Measurements from ENCODE around the gene FARP2.

FARP2 gene

DNA sequence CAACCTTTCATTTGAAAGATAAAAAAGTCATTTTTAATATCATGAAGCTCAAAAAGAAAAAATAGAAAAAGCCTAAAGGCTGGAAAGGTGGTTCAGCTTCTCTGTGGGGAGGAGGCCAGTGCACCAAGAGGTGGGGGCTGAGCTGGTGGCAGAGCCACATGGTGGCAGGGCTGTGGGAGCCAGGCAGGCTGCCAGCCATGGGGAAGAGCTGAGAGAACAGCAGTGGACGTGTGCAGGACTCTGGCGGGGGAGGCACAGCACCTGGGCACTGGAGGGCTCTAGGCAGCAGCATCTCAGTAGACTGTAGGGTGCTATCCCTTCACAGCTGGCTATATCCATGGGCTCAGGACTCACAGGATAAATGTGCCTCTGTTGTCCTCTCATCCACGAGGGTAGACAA lies 104.5 kb downstream of the FARP2 start:
- no peak for DNase-seq (ENCODE audit: low read depth)

DNA sequence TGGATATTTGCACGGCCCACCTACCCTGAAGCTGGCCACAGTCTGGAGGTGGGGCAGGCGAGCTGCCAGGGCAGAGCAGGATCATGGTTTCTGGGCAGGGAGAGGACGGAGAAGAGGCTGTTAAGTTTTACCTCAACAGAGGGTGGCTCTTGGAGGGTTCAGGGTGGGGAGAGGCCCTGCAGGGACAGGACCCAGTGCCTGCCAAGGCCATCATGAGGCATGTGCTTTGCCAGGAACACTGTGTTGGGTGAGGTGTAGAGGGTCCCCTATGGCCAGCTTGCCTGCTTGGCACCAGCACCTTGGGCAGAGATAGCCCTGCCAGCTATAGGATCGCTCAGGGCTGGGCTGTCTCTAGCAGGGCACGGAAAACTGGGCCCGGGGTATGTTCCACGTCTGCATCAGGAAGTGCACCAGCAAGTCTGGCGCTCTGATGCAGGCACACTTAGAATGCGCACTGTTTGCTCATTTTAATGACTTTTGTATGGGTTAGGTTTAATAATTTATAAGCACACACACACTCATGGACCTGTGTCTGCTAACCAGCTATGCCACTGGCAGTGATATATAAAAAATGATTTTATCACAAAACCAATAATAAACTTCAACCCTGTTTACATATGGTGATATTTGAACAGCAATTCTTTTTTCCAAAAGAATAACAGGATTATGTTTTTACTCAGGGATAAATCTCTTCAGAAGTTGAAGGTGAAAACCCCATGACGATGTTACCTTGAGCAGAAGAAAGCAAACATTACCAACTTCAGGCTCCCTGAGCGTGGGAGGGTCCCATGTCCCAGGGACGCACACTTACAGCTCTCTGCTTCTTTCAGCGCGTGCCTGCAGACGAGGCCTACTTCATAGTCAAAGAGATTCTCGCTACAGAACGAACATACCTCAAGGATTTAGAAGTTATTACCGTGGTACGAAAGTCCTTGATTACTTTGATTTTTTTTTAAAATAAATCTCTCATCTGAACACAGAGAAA lies 105.9 kb downstream of the FARP2 start:
- DNase-seq (ENCODE audit: low read depth), result no peak

DNA sequence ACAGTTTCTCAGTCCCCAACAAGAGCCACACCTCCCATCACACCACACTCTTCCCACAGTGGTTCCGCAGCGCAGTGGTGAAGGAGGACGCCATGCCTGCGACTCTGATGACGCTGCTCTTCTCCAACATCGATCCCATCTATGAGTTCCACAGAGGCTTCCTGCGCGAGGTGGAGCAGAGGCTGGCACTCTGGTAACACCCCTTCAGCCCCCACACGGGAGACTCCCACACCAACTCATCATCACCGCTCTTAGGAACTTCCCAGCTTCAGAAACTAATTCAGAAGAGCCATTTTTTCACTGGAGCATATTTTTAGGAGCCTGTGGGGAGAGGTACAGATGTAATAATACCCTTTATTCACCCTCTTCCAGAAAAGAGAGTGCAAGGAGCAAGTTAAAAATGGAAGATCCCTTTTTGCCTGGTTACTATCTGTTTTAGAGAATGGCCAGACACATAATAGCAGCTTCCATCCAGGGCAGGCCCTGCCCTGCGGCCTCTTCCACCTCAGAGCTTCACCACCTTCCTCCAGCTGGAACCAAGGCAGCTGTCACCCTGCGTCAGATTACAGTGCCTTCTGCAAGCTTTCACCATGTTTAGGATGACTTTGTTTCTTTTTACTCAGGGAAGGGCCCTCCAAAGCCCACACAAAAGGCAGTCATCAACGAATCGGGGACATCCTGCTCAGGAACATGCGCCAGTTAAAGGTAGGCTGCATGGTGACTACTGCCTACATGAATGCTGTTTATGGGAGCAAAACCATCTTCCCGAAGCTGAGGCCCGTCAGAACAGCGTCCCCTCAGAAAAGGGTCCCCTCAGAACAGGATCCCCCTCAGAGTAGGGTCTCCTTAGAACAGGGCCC lies 107.4 kb downstream of the FARP2 start:
- no peak for DNase-seq (ENCODE audit: low read depth)

DNA sequence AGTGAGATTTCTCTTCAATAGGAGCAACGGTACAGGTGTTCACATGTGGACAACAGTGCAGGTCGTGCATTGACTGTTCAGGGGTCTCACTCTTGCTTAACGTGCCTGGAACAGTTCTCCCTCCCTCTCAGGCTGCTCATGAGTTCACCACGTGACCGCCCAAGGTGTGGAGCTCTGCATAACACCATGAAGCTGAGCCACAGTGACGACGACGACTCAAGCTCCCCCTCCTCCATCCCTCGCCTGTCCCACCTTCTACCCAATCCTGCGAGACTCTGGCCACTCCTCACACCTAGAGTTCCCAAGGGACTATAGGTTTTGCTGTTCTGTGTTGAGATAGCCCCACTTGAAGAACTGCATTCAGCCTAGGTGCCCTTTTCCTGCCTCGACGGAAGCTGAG lies 109.5 kb downstream of the FARP2 start:
- no peak for DNase-seq (ENCODE audit: low read depth)

DNA sequence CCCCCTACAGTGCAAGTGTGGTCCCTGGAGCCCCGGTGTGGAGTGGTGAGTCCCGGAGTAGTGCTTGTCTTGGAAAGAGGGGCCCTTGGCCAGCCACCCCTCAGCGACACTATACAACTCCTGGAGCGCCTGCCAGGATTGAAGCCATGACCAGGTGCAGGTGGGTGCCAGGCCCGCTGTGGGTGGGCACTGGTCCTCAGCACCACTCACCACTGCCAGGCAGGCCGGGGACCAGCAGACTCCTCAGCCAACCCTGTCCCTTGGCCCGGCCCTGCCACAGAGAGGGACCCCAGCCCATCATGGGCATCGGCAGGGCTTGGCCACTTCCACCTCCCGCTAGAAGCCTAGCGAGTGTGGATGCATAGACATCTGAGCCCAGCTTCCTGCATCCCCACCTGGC lies 110.1 kb downstream of the FARP2 start:
- no peak for DNase-seq (ENCODE audit: low read depth)

DNA sequence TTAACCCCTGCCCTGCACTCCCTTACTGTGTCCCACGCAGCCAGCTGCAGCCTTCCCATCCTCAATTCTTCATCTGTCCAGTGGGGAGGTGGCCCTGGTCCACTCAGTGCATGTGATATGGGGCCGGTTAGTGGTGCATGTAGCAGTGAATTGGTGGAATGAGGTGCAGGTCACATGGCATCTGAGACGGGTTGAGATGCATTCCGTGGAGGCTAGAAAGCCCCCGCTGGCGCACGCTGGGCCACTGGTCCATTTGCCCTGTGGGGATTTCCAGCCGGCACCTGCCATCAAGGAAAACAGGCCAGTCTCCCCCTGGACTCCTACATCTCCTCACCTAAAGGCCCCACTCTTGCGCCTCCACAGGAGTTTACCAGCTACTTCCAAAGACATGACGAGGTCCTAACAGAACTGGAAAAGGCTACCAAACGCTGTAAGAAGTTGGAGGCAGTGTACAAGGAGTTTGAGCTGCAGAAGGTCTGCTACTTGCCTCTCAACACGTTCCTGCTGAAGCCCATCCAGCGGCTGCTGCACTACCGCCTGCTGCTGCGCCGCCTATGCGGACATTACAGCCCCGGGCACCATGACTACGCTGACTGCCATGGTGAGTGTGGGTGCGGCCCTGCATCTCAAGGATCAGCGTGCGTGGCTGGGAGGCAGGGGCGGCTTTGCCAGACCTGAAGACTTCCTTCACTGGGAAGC lies 111.8 kb downstream of the FARP2 start:
- DNase-seq (ENCODE audit: low read depth), result no peak

DNA sequence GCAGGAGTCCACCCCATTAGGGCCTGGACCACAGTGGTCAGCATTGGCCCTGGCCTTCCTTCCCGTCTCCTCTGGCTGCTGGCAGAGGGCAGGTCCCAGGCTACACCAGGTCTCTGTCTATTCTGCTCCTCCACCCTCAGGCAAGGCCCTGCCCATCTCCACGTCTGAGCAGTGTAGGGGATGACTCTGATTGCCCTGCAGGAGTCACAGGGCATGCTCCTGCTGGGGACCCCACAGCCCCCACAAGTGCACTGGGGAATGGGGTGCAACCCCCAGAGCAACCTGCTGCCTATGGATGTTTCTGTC lies 112.3 kb downstream of the FARP2 start:
- no peak for DNase-seq (ENCODE audit: low read depth)

DNA sequence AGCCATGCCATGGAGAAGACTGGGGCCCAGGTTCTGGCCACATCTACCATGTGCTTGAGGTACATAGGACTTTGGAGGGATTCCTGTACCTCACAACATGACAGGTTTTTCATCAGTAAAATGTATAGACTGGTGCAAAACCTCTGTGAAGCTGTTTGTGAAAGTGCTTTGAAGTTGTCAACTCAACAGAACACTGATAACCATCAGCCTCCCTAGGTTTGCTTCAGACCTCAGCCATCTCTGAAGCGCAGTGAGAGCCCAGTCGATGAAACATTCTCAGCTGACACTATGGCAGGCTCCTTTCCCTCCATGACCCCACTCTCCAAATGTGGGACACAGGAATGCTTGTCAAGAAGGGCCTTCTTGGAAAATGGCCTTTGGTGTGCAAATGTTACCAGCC lies 113.7 kb downstream of the FARP2 start:
- no peak for DNase-seq (ENCODE audit: low read depth)

DNA sequence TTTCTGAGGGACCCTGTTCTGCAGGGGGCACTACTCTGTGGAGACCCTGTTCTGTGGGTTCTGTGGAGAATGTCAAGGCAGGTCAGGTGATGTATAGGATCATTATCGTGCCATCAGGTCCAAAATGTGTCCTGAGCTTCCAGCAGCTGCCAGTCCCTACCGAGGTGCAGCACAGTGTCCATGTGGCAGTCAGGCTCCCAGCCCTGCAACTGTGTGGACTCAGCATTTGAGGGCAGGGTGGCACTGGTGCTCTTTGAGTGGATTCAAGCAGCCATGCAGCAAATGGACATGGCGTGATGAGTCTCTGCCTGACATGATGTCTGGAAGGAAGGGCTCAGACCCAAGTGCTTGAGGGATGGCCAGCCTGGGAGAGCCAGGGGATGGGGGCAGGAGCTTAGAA lies 117.3 kb downstream of the FARP2 start:
- no peak for DNase-seq (ENCODE audit: low read depth)

DNA sequence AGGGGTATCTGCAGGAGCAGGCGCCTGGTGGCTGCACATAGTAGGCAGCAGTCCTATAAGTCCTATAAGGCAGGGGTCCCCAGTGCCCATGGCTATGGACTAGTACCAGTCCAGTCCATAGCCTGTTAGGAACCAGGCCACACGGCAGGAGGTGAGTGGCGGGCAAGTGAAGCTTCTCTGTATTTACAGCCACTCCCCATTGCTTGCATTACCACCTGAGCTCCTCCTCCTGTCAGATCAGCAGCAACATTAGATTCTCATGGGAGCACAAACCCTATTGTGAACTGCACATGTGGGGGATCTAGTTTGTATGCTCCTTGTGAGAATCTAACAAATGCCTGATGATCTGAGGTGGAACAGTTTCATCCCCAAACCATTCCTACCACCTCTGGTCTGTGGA lies 119.2 kb downstream of the FARP2 start:
- DNase-seq (ENCODE audit: low read depth), result no peak

DNA sequence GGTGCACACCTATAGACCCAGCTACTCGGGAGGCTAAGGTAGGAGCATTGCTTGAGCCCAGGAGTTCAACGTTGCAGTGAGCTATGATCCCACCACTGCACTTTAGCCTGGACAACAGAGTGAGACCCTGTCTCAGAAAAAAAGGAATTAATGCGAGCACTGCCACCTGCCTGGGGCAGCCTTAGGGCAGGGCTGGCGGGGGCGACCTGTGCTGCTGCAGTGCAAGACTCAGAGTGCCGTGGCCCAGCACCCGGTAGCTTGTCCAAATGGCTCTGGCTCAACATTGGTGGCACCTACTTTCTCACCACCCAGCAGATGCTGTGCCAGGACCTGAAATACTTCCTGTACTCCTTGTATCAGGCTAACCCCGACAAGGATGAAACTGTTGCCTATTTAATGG lies 122.1 kb downstream of the FARP2 start:
- DNase-seq (ENCODE audit: low read depth), result no peak

DNA sequence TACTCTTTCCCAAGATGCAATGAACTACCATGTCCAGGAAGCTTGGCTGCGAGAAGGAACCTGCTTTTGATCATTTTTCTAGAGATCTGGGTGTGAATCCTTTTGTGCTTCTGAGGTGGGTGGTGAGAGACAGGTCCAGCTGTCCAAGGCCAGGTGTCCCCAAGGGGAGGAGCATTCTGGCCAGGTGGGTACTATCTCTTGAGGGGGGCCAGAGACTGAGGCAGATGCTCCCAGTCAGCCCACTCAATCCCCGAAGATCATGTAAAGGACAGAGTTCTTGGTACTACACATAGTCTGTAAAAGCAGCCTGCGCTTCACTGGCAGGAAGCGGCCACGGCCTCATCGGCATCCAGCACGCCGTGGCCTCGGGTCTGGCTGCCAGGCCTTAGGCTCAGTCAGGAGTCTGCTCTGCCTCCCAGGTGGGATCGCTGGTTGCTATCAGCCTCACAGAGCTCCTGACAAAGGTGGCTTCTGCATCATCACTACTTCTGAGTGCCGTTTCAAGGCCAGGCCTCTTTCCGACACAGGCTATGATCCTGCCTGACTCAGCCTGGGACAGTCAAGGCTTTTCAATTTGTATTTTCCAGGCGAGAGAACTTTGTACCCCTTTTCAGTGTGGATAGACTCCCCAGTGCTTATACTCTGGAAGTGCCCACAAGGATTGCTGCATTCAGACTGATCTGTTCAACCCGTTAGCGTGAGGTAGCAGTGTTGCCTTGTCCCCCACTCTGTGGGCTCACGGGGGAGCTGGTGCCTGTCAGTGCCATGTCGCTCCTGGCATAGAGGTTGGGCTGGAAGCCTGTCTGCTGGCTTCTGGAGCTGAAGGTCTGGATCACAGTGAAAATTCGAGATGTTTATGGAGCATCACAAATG lies 123.2 kb downstream of the FARP2 start:
- no peak for DNase-seq (ENCODE audit: low read depth)

DNA sequence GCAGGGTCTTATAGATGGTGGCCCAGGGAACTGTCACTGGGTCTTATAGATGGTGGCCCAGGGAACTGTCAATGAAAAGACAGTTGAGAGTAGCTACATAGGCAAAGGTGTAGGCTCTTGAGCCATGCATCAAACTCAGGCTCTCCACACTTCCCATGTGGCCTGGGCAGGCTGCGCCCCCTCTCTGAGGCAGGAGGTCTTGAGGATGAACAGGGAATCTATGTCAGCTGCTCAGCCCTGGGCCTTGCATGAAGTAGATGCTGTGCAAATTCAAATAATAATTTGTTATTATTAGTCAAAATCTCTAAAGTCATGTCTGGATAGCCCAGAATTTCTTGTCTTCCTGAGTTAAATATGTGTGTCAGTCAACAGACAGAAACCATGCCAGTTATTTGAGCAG lies 125.6 kb downstream of the FARP2 start:
- DNase-seq (ENCODE audit: low read depth), result no peak

DNA sequence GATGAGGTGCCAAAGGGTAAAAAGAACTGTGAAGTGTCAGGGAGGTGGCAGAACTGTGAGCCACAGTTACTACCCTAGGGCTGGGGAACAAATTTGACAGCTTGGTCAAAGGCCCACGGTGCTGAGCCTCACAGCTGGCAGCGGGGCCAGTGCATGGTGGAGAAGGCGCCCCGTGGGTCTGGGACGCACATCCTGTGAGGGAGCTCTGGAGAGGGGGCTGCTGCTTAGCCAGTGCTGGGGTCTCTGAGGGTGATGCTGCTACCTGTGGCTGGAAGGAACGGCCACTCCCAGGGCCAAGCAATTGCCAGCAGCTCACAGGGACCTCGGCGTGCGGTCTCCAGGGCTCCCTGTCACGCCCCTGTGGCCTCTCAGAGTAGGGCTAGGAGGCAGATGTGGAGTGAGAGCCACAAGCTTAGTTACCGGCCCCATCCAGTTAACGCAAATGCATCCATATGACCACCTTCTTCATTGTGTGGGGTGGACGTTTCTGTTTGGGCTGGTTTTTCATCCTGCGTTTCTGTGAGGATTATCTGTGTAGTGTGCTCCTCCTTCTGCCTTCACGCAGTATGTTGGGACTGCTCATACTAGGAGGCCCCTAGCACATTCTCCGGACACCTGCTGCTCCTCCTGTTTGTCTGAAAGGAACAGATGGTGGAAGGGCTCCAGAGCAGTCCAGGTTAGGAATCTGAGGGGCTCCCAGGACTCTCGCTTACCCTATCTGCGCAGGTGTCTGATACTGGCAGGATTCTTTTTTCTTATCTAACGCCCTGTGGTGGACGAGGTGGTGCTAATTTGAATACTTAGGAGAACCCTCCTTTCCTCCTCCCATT lies 126.3 kb downstream of the FARP2 start:
- DNase-seq (ENCODE audit: low read depth), result no peak

DNA sequence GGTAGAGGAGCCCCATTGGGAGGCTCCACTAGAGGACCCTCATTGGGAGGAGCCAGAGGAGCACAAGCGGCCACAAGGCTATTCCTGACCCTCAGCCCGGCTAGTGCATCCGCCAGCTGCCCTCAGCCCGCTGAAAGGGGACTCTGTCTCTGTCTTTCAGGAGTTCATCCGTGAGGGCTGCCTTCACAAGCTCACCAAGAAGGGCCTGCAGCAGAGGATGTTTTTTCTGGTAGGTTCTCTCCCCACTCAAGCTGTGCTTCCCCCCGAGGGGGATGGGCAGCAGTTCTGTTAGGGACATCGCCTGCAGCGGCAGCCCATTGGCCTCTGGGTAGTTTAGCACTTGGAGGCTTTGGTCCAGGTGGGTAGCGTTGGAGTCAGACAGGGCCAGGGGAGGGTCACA lies 127.2 kb downstream of the FARP2 start:
- no peak for DNase-seq (ENCODE audit: low read depth)

DNA sequence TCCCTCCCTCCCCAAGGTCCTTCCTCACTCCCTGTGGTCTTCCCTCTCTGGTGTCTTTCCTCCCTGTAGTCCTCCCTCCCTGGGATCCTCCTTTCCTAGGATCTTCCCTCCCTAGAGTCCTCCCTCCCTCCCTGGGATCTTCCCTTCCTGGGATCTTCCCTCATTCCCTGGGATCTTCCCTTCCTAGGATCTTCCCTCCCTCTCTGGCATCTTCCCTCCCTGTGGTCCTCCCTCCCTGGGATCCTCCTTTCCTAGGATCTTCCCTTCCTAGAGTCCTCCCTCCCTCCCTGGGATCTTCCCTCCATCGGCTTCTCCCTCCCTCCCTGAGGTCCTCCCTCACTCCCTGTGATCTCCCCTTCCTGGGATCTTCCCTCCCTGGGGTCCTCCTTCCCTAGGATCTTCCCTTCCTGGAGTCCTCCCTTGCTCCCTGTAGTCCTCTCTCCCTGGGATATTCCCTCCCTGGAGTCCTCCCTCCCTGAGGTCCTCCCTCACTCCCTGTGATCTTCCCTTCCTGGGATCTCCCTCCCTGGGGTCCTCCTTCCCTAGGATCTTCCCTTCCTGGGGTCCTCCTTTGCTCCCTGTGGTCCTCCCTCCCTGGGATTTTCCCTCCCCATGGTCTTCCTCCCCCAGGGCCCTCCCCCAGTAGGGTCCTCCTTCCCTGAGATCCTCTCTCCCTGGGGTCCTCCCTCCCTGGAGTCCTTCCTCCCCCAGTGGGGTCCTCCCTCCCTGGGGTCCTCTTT lies 129.3 kb downstream of the FARP2 start:
- no peak for DNase-seq (ENCODE audit: low read depth)

DNA sequence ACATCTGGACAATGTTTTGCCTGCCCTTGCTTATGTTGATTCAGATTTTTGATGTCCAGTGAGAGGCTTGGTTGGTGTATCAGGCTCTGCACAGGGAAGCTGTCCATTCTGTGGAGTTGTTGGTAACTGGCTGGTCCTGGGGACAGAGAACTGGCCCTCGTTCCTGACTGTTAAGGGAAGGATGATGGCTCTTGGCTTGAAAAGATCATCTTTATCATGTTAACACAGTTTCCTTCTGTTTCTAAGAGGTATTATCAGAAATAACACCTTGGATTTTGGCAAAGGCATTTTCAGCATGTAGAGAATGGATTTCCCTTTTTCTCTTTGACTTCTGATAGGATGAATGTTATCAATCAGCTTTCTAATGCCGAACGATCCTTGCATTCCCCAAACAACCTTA lies 133.0 kb downstream of the FARP2 start:
- DNase-seq (ENCODE audit: low read depth), result no peak

DNA sequence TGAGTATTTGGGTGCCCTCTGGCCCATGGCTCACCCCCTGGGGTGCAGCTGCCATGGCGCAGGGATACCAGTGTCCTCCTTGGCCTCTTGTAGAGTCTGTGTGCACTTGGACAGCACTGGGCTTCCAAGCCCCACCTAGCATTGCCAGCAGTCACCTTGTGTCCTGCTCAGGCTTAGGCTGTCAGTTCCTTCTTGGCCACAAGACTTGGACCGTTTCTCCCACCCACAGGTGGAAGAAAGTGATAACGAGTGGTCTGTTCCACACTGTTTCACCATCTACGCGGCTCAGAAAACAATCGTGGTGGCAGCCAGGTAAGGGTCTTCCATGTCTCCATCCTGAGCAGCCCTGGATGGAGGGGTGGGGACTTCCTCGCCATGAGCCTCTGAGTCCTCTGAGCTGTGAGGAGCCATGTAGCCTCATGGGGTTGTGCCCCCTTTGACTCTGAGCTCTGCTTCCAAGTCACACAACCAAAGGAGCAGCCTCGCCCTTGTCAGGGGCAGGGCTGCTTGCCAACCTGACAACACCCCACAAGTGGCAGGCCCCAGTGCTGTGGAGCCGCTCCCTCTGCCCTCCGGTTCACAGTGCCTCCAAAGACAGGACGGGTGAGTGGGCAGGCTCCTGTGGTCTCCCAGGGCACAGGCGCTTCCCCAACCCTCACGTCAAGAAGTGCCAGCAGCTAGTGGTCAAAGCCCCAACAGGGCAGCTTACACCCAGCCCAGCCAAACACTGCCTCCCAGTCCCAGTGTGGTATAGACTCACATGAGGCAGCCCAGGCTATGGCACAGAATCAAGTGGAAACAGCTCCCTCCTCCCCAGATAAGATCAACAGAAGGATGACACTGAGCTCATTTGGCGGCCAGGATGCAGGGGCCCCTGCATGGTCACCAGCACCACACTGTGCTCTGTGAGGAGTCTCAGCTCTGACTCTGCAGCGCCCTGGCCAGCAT lies 133.9 kb downstream of the FARP2 start:
- no peak for DNase-seq (ENCODE audit: low read depth)

Data from activated T-cell treated with anti-CD3 and anti-CD28 coated beads for 48 hours (primary cell).